ENCODE data around the gene ZNHIT3. TPM values are rescaled to one million over a fixed set of nuclear protein-coding genes. Genes with fewer than 3 reads are reported as not detected.
A peak's percentile ranks its signal among the peaks of the same experiment; 100 is the strongest.

ZNHIT3 gene
- total RNA-seq, 1 donor from 2014 or later: 43.9 TPM

DNA sequence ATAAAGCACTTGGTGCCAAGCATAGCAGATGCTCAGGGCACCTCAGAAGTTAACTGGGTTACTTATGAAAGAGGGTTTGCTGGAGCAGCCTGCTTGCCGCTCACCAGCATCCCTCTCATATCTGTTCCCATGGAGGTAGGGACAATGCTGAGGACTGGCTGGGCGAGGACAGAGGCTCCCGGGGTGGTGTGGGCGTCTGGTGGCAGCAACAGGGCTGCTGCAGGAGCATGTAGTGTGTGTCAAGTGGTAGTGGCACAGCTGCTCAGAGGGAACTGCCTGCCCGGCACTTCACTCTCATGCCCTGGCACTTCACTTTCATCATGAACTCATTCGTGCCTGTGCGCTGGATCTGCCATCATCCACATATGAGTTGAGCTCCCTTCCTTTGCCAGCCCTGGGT lies 26.9 kb upstream of the ZNHIT3 start:
- Mint-ChIP-seq H3K36me3 (ENCODE audit: insufficient read depth) (no peaks in the 10 kb centered on the region), H3K4me3 (ENCODE audit: low read depth) (no peak overlapping the region), H3K27me3 (peaks cover 41% of the 10 kb centered on the region), H3K27ac (no peak overlapping the region), H3K4me1 (ENCODE audit: low read depth) (no peaks in the 10 kb centered on the region), H3K9me3 (ENCODE audit: low read depth) (no peaks in the 10 kb centered on the region)
- no peak for TF ChIP-seq CTCF (IDR thresholded peaks at IDR 0.05; ENCODE audit: unreplicated experiment)
- no peak for DNase-seq (ENCODE audit: low spot score, unreplicated experiment)

DNA sequence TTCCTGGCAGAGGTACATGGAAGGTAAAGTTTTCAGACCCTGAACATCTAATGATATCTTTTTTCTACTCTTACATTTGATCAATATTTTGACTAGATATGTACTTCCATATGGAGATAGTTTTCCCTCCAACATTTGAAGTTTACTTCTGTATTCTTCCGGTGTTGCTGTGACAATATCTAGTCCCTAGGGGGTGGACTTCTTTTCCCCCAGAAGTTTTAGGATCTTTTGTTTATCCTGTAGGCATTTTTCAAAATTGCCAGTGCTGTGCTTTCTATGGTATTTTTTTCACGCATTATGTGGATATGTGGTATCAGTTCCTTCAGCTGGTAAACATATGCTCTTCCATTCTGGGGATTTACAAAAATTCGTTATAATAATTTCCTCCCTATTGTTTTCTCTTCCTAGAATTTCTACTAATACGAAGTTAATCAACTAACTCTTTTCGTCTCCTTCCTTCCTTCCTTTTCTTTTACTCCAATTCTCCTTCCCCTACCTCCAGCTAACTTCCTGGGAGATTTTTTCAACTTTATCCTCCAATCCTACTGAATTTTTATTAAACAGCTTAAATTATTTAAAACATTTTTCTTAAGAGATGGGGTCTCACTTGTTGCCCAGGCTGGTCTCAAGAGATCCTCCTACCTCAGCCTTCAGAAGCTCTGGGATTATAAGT lies 26.1 kb upstream of the ZNHIT3 start:
- Mint-ChIP-seq H3K27me3 (peaks cover 46% of the 10 kb centered on the region), H3K36me3 (ENCODE audit: insufficient read depth) (no peaks in the 10 kb centered on the region), H3K4me3 (ENCODE audit: low read depth) (no peak overlapping the region)

GRCh38 chr17:36461330-36462110 lies 25.0 kb upstream of the ZNHIT3 start:
- no peak overlapping the region for H3K4me3 Mint-ChIP-seq (ENCODE audit: low read depth)

More for the DNA sequence above, 26.1 kb upstream of the ZNHIT3 start:
- Mint-ChIP-seq H3K9me3 (ENCODE audit: low read depth) (no peaks in the 10 kb centered on the region), H3K27ac (no peak overlapping the region), H3K4me1 (ENCODE audit: low read depth) (no peaks in the 10 kb centered on the region)
- no peak for DNase-seq (ENCODE audit: low spot score, unreplicated experiment)
- TF ChIP-seq CTCF (IDR thresholded peaks at IDR 0.05; ENCODE audit: unreplicated experiment): no peak

DNA sequence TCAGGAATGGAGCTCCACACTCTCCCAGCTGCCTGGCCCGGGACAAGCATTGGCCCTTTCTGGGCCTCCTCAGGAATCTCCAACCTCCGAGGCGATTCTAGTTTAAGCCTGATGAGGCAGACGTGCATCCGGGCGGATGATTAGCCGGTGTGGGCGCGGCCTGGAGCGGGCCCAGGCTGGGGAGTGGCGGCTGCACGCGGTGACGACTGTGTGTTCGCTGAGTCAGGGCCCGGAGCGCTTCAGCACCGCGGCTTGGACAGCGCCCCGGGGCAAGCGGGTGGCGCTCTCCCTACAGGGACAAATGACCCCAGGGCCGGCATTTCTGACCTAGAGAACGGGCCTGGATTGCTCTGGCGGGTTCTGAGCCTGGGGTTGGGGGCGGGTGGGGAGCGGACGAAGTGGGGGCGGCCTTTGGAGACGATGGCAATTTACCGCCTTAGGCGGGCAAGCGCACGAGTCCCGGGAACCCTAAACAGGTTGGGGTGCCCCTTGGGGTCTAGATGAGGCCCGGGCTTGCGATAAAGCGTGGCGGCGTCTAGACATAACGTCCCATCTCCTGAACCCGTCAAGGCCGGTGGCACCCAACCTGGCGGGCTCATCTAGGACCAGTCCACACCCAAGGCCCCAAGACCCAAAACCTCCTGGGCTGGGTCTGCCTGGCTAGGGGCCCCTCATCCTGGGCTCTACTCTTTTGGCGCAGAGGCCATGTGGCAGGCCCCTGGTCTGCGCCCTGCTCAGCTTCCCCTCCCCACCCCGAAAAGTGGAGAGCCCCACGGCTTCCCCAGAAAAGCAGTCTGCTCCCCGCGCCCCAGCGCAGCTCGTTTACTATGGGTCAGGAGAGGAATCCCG lies 22.3 kb upstream of the ZNHIT3 start:
- DNase-seq (ENCODE audit: low spot score, unreplicated experiment): peak; percentile 84
- H3K4me3 Mint-ChIP-seq (ENCODE audit: low read depth): no peak overlapping the region
- H3K4me1 Mint-ChIP-seq (ENCODE audit: low read depth): peaks cover 1% of the 10 kb centered on the region
- no peaks in the 10 kb centered on the region for H3K36me3 Mint-ChIP-seq (ENCODE audit: insufficient read depth)
- H3K9me3 Mint-ChIP-seq (ENCODE audit: low read depth): no peaks in the 10 kb centered on the region
- TF ChIP-seq CTCF (IDR thresholded peaks at IDR 0.05; ENCODE audit: unreplicated experiment): no peak
- no peak overlapping the region for H3K27ac Mint-ChIP-seq
- peaks cover 73% of the 10 kb centered on the region for H3K27me3 Mint-ChIP-seq

More at GRCh38 chr17:36461330-36462110, 25.0 kb upstream of the ZNHIT3 start:
- Mint-ChIP-seq H3K9me3 (ENCODE audit: low read depth) (no peaks in the 10 kb centered on the region), H3K4me1 (ENCODE audit: low read depth) (no peaks in the 10 kb centered on the region), H3K27ac (no peak overlapping the region), H3K27me3 (peaks cover 53% of the 10 kb centered on the region), H3K36me3 (ENCODE audit: insufficient read depth) (no peaks in the 10 kb centered on the region)
- TF ChIP-seq CTCF (IDR thresholded peaks at IDR 0.05; ENCODE audit: unreplicated experiment): no peak
- DNase-seq (ENCODE audit: low spot score, unreplicated experiment): no peak

GRCh38 chr17:36464765-36465088 lies 21.8 kb upstream of the ZNHIT3 start:
- no peak overlapping the region for H3K27ac Mint-ChIP-seq
- H3K36me3 Mint-ChIP-seq (ENCODE audit: insufficient read depth): no peaks in the 10 kb centered on the region
- DNase-seq (ENCODE audit: low spot score, unreplicated experiment): no peak
- no peak overlapping the region for H3K4me3 Mint-ChIP-seq (ENCODE audit: low read depth)
- H3K9me3 Mint-ChIP-seq (ENCODE audit: low read depth): no peaks in the 10 kb centered on the region
- peaks cover 1% of the 10 kb centered on the region for H3K4me1 Mint-ChIP-seq (ENCODE audit: low read depth)
- TF ChIP-seq CTCF (IDR thresholded peaks at IDR 0.05; ENCODE audit: unreplicated experiment): no peak
- peaks cover 73% of the 10 kb centered on the region for H3K27me3 Mint-ChIP-seq

All from progenitor cell of endocrine pancreas (in vitro differentiated cells).